HFFc6 (cell line): ENCODE results near the gene MYO10. TPM values are rescaled to one million over a fixed set of nuclear protein-coding genes. Genes with fewer than 3 reads are reported as not detected.

Experiments used
- DNase-seq: peaks from one replicate; pipeline ENCODE4 v3.0.0-alpha.2; 2018
- H3K27ac Mint-ChIP-seq: 2 replicates; pipeline ENCODE4 v1.8.0; 2020; ENCODE audit warnings: mild to moderate bottlenecking, mixed read lengths
- H3K27me3 Mint-ChIP-seq: 2 replicates; pipeline ENCODE4 v1.8.0; 2021; ENCODE audit warnings: mild to moderate bottlenecking, moderate library complexity, mixed read lengths; ENCODE audit not compliant: insufficient read depth
- H3K36me3 Mint-ChIP-seq: 2 replicates; pipeline ENCODE4 v1.8.0; 2021; ENCODE audit warnings: low read depth, mixed read lengths
- H3K4me1 Mint-ChIP-seq: 2 replicates; pipeline ENCODE4 v1.8.0; 2020; ENCODE audit warnings: low read depth, mixed read lengths
- H3K4me3 Mint-ChIP-seq: 2 replicates; pipeline ENCODE4 v1.8.0; 2020; ENCODE audit warnings: mild to moderate bottlenecking, moderate library complexity, mixed read lengths
- H3K9me3 Mint-ChIP-seq: 2 replicates; pipeline ENCODE4 v1.8.0; 2020; ENCODE audit warnings: mild to moderate bottlenecking, mixed read lengths
- CTCF ChIP-seq: fragments of 200-600 bp; sonication (generic); IDR thresholded peaks from 2 replicates; pipeline ENCODE4 v1.5.0; 2021; ENCODE audit warnings: antibody characterized with exemption, mild to moderate bottlenecking
- total RNA-seq, 6 experiments: library from RNA; stranded (reverse); fragmentation: NEBNext Ultra II Directional; extraction: Animal tissue kit (Norgen Biotek cat#: 25700); gene quantifications; 2 replicates in 1 of 6; 3 replicates in 5 of 6; pipeline ENCODE4 v1.2.3, GENCODE V29; 2021

MYO10 gene
- total RNA-seq, 6 experiments from 2014 or later, result 99.4 to 142 (median 129) TPM

- Mint-ChIP-seq H3K36me3 (peaks cover 12% of the 10 kb centered on the region), H3K27ac (peak overlapping the region; percentile 88), H3K4me3 (no peak overlapping the region), H3K27me3 (peaks cover 3% of the 10 kb centered on the region; the same call in 1 of the 2 replicates), H3K9me3 (no peaks in the 10 kb centered on the region), H3K4me1 (peaks cover 95% of the 10 kb centered on the region)
- peak; percentile 60 for DNase-seq
- TF ChIP-seq CTCF, result no peak
These were observed 49.7 kb downstream of the MYO10 start for GRCh38 chr5:16886366-16886736.

GRCh38 chr5:16885635-16886365 is 50.3 kb downstream of the MYO10 start:
- no peaks in the 10 kb centered on the region for H3K9me3 Mint-ChIP-seq
- peaks cover under 1% of the 10 kb centered on the region; the same call in 1 of the 2 replicates for H3K27me3 Mint-ChIP-seq
- H3K36me3 Mint-ChIP-seq, result peaks cover 12% of the 10 kb centered on the region
- DNase-seq, result no peak
- 0 out of 2 replicates have a peak overlapping the region, but pooled peaks have one; percentile 17 for H3K4me3 Mint-ChIP-seq
- peaks cover 95% of the 10 kb centered on the region for H3K4me1 Mint-ChIP-seq
- peak overlapping the region; percentile 88 for H3K27ac Mint-ChIP-seq
- no peak for TF ChIP-seq CTCF

DNA sequence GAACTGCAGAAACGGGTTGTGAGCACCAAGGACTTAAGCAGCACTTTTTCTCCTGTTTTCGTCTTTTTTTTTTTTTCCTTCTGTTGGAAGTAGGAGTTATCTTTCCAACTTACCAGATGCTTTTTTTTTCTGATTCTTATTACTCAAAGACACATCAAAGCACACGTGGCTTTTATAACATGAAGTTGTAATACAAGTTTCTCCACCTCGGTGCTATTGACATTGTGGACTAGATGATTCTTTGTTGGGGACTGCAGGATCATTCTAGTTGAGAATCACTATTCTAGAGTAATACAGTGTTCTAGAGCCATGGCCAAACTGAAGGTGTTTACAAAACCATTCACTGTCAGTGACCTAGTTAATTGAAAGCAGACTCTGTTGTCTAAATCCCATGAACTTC is 51.5 kb downstream of the MYO10 start:
- peaks cover 91% of the 10 kb centered on the region for H3K4me1 Mint-ChIP-seq

DNA sequence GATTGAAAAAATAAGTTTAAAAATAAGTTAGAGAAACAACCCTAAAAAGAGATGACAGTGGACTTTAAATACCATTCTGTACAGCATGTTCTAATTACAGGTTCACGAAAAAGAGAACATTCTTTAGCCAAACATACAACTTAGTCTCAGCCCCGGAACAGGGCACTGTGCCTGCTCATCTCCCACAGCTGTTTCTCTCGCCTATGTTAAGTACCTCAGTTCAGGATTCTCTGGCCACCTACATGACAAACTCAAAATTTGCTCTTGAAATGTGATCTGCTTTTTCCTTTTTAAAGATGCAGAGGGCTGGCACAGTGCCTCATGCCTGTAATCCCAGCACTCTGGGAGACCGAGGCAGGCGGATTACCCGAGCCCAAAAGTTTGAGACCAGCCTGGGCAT is 52.3 kb downstream of the MYO10 start:
- Mint-ChIP-seq H3K27me3 (no peaks in the 10 kb centered on the region; the same call in 1 of the 2 replicates), H3K4me3 (peak overlapping the region; percentile 12; the same call in 1 of the 2 replicates), H3K4me1 (peaks cover 91% of the 10 kb centered on the region), H3K27ac (peak overlapping the region; percentile 58), H3K9me3 (no peaks in the 10 kb centered on the region), H3K36me3 (peaks cover 12% of the 10 kb centered on the region)
- no peak for TF ChIP-seq CTCF
- DNase-seq, result no peak

More for the DNA sequence above, 51.5 kb downstream of the MYO10 start:
- no peaks in the 10 kb centered on the region; the same call in 1 of the 2 replicates for H3K27me3 Mint-ChIP-seq
- DNase-seq, result no peak
- H3K4me3 Mint-ChIP-seq, result peak overlapping the region; percentile 41; the same call in 1 of the 2 replicates
- H3K9me3 Mint-ChIP-seq, result no peaks in the 10 kb centered on the region
- peak overlapping the region; percentile 51 for H3K27ac Mint-ChIP-seq
- TF ChIP-seq CTCF, result no peak
- peaks cover 12% of the 10 kb centered on the region for H3K36me3 Mint-ChIP-seq

GRCh38 chr5:16883176-16883575 is 52.9 kb downstream of the MYO10 start:
- peaks cover 12% of the 10 kb centered on the region for H3K36me3 Mint-ChIP-seq
- peak overlapping the region; percentile 58 for H3K27ac Mint-ChIP-seq
- H3K4me1 Mint-ChIP-seq, result peaks cover 91% of the 10 kb centered on the region
- no peak for TF ChIP-seq CTCF
- DNase-seq, result no peak
- H3K4me3 Mint-ChIP-seq, result peak overlapping the region; percentile 12; the same call in 1 of the 2 replicates
- H3K9me3 Mint-ChIP-seq, result no peaks in the 10 kb centered on the region
- no peaks in the 10 kb centered on the region; the same call in 1 of the 2 replicates for H3K27me3 Mint-ChIP-seq
